ENCODE results near the gene ASIC2. TPM values are rescaled to one million over a fixed set of nuclear protein-coding genes. Genes with fewer than 3 reads are reported as not detected.

Gene ASIC2
- total and polyA plus RNA-seq, 9 of the 15 experiments (the other 6 are each of a cell fraction or from before 2014, with no cell fraction given) = not detected

GRCh38 chr17:33261820-33262219 lies 31.3 kb downstream of the ASIC2 start:
- H3K4me3 ChIP-seq = no peak overlapping the region
- no peaks in the 10 kb centered on the region for H3K79me2 ChIP-seq (ENCODE audit: control insufficient read depth, insufficient read depth, low read length)
- BruUV-seq (replicated peaks) = no TSS peak
- WGBS (ENCODE audit: insufficient coverage, low coverage, missing lambda C conversion rate) = under 1% methylated on average over 10 of the region's 10 CpGs
- no peaks in the 10 kb centered on the region for H3K9me3 ChIP-seq (replicated peaks; ENCODE audit: control insufficient read depth, insufficient read depth, low read depth, low read length)
- FAIRE-seq (no peak), DNase-seq (ENCODE audit: extremely low read depth in 1 of 4, low spot score in 3 of 4) (no peak), ATAC-seq (no peak)
- in situ Hi-C loops (cut with MboI) = no loop called here
- H3K9ac ChIP-seq (ENCODE audit: insufficient read depth in 1 of 2, low read depth in 2 of 2, low read length in 2 of 2) = no peak overlapping the region
- POLR2A ChIA-PET = no interaction called here
- H3K4me2 ChIP-seq (ENCODE audit: insufficient read depth, low read length) = no peak overlapping the region
- no peaks in the 10 kb centered on the region for H3K36me3 ChIP-seq (ENCODE audit: control insufficient read depth, insufficient read depth, low read length)
- H3K27ac ChIP-seq (ENCODE audit: extremely low read depth, low read depth, low read length) = no peak overlapping the region
- no peaks in the 10 kb centered on the region for H3K9me1 ChIP-seq (ENCODE audit: control insufficient read depth, insufficient read depth, low read length)
- intact Hi-C loops (cut with micrococcal nuclease) = no loop called here
- CTCF ChIA-PET (ENCODE audit: low intra/inter-chr PET ratio) = no interaction called here
- no peaks in the 10 kb centered on the region; a peak in 2 of 5 replicates for H3K27me3 ChIP-seq (ENCODE audit: control insufficient read depth in 2 of 2, insufficient read depth in 2 of 2, low read length in 2 of 2)
- no peak overlapping the region for H2AFZ ChIP-seq (ENCODE audit: low read depth, low read length)
- no peaks in the 10 kb centered on the region for H3K4me1 ChIP-seq (replicated peaks in 1 of 2; ENCODE audit: control insufficient read depth in 2 of 2, insufficient read depth in 2 of 2, low read length in 2 of 2)
- H4K20me1 ChIP-seq (replicated peaks; ENCODE audit: control insufficient read depth, insufficient read depth, low read length) = no peaks in the 10 kb centered on the region
- no peak for TF ChIP-seq ZBTB43 (CRISPR knock-in tag; IDR thresholded peaks at IDR 0.05)
- no peak for TF ChIP-seq SMARCA5 (IDR thresholded peaks at IDR 0.05)
- no peak for TF ChIP-seq FOXO4 (CRISPR knock-in tag; IDR thresholded peaks at IDR 0.05)
- TF ChIP-seq NELFE (IDR thresholded peaks at IDR 0.05; ENCODE audit: insufficient read depth, insufficient read length) = no peak
- TF ChIP-seq ZNF830 (CRISPR knock-in tag; IDR thresholded peaks at IDR 0.05) = no peak
- no peak for TF ChIP-seq NFYB (IDR thresholded peaks at IDR 0.05; ENCODE audit: extremely low read depth, insufficient read length)
- TF ChIP-seq RUNX1 (IDR thresholded peaks at IDR 0.05; ENCODE audit: low read depth) = no peak
- no peak for TF ChIP-seq PATZ1 (CRISPR knock-in tag; IDR thresholded peaks at IDR 0.05; ENCODE audit: borderline replicate concordance)
- no peak for TF ChIP-seq TOE1 (IDR thresholded peaks at IDR 0.05; ENCODE audit: borderline replicate concordance)
- TF ChIP-seq TOE1 (CRISPR knock-in tag; IDR thresholded peaks at IDR 0.05; ENCODE audit: borderline replicate concordance, low read depth) = no peak
- no peak for TF ChIP-seq ZC3H4 (CRISPR knock-in tag; IDR thresholded peaks at IDR 0.05; ENCODE audit: borderline replicate concordance)
- no peak for TF ChIP-seq ELF2 (CRISPR knock-in tag; IDR thresholded peaks at IDR 0.05)
- no peak for TF ChIP-seq ZNF449 (CRISPR knock-in tag; IDR thresholded peaks at IDR 0.05)
- TF ChIP-seq BRCA1 (IDR thresholded peaks at IDR 0.05) = no peak
- TF ChIP-seq BRCA1 (CRISPR knock-in tag; IDR thresholded peaks at IDR 0.05) = no peak
- no peak for TF ChIP-seq MECOM (CRISPR knock-in tag; IDR thresholded peaks at IDR 0.05)
- TF ChIP-seq FOXK1 (CRISPR knock-in tag; IDR thresholded peaks at IDR 0.05; ENCODE audit: borderline replicate concordance) = no peak
- no peak for TF ChIP-seq RBM17 (IDR thresholded peaks at IDR 0.05; ENCODE audit: borderline replicate concordance, low read depth, low read length)
- no peak for TF ChIP-seq DDX20 (tag; IDR thresholded peaks at IDR 0.05; ENCODE audit: low read depth)
